ENCODE measurements around the gene TEX22.

DNA sequence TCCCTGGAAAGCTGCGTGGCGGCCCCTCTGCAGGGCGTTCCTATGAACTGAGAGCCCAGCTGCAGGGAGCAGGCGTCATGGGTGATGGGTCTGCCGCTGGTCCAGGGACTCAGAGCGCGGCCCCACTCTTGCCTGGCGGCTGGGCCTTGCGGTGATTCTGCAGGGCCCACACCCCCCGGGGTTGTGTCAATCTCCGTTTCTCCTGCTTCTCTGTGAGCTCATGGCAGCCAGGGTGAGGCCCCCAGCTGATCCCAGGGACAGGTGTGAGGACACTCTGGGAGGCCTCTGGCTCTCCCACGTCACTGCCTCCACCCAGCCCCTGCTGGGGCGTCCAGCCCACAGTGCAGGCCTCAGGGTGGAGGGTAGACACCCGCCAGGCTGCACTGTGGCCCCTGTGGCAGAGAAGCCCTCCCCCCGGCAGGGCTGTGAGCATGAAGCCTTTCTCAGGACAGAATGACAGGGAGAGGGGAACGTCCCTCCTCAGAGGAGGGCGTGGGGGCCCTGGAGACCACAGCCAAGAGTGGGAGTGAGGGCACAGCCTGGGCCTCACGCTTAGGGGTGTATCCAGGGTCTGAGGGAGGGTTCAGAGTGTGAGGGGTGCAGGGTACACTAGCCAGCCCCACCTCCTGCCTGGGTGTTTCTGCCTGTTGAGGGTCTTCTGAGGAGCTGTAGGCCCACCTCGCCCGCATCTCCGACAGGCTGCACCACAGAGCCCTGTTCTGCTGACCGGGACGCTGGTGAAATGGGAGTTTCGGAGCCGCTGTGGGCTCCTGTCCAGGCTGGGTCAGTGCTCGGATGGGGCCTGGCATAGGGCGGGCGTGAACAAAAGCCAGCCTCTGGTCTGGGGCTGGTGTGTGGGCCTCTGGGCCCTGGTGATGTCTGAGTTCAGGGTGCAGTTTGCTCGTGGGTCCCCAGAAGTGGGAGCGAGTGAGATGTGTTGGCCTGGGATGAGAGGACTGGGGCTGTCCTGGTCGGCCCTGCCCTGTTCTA lies 49.6 kb downstream of the TEX22 start:
- TF ChIP-seq, protein P1, sequence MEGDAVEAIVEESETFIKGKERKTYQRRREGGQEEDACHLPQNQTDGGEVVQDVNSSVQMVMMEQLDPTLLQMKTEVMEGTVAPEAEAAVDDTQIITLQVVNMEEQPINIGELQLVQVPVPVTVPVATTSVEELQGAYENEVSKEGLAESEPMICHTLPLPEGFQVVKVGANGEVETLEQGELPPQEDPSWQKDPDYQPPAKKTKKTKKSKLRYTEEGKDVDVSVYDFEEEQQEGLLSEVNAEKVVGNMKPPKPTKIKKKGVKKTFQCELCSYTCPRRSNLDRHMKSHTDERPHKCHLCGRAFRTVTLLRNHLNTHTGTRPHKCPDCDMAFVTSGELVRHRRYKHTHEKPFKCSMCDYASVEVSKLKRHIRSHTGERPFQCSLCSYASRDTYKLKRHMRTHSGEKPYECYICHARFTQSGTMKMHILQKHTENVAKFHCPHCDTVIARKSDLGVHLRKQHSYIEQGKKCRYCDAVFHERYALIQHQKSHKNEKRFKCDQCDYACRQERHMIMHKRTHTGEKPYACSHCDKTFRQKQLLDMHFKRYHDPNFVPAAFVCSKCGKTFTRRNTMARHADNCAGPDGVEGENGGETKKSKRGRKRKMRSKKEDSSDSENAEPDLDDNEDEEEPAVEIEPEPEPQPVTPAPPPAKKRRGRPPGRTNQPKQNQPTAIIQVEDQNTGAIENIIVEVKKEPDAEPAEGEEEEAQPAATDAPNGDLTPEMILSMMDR (tag by site-specific recombination; IDR thresholded peaks at IDR 0.05), result no peak
- no peak for TF ChIP-seq ZNF140 (tag by site-specific recombination; IDR thresholded peaks at IDR 0.05)
- no peak for TF ChIP-seq AEBP2 (tag by site-specific recombination; IDR thresholded peaks at IDR 0.05; ENCODE audit: borderline replicate concordance)
- TF ChIP-seq, protein P2, sequence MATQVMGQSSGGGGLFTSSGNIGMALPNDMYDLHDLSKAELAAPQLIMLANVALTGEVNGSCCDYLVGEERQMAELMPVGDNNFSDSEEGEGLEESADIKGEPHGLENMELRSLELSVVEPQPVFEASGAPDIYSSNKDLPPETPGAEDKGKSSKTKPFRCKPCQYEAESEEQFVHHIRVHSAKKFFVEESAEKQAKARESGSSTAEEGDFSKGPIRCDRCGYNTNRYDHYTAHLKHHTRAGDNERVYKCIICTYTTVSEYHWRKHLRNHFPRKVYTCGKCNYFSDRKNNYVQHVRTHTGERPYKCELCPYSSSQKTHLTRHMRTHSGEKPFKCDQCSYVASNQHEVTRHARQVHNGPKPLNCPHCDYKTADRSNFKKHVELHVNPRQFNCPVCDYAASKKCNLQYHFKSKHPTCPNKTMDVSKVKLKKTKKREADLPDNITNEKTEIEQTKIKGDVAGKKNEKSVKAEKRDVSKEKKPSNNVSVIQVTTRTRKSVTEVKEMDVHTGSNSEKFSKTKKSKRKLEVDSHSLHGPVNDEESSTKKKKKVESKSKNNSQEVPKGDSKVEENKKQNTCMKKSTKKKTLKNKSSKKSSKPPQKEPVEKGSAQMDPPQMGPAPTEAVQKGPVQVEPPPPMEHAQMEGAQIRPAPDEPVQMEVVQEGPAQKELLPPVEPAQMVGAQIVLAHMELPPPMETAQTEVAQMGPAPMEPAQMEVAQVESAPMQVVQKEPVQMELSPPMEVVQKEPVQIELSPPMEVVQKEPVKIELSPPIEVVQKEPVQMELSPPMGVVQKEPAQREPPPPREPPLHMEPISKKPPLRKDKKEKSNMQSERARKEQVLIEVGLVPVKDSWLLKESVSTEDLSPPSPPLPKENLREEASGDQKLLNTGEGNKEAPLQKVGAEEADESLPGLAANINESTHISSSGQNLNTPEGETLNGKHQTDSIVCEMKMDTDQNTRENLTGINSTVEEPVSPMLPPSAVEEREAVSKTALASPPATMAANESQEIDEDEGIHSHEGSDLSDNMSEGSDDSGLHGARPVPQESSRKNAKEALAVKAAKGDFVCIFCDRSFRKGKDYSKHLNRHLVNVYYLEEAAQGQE (tag by site-specific recombination; IDR thresholded peaks at IDR 0.05), result no peak
- no peak for TF ChIP-seq ZNF670 (tag by site-specific recombination; IDR thresholded peaks at IDR 0.05; ENCODE audit: low read depth)
